ENCODE data around the gene MIF.
A peak's percentile ranks its signal among the peaks of the same experiment; 100 is the strongest.
"Not testable (repeated sequence)": the region's sequence is repeated elsewhere in the genome, so short reads cannot be mapped to it uniquely, and the experiment has no call there.

MIF gene

GRCh38 chr22:23893945-23894709, at the start of gene MIF:
Gene MIF, plus strand, starts transcription at chr22:23894383. Its CDS starts 92 bp downstream, at chr22:23894475.
- DNase-seq = peak; percentile 99

GRCh38 chr22:23844739-23845202, 49.4 kb upstream of the MIF start:
- DNase-seq = no peak

GRCh38 chr22:23845265-23846080, 48.7 kb upstream of the MIF start:
- DNase-seq = no peak

GRCh38 chr22:23846081-23846469, 48.1 kb upstream of the MIF start:
- no peak for DNase-seq

- DNase-seq = no peak
These were observed 46.8 kb upstream of the MIF start for GRCh38 chr22:23847310-23847920.

GRCh38 chr22:23847991-23848864, 46.0 kb upstream of the MIF start:
- no peak for DNase-seq

- peak; percentile 95 for DNase-seq
These were observed 44.9 kb upstream of the MIF start for GRCh38 chr22:23849009-23850006.

GRCh38 chr22:23850136-23850611, 44.0 kb upstream of the MIF start:
- DNase-seq = no peak

- DNase-seq = peak; percentile 66
These were observed 37.2 kb upstream of the MIF start for GRCh38 chr22:23856721-23857605.

GRCh38 chr22:23857606-23858483, 36.3 kb upstream of the MIF start, which contains the start of gene SLC2A11:
Gene SLC2A11, plus strand, starts transcription at chr22:23857875. Its CDS starts 125 bp downstream, at chr22:23858000.
- peak; percentile 95 for DNase-seq

GRCh38 chr22:23858484-23858815, 35.7 kb upstream of the MIF start:
- DNase-seq = no peak

- DNase-seq = no peak
These were observed 35.0 kb upstream of the MIF start for GRCh38 chr22:23859201-23859600.

- DNase-seq = not testable (repeated sequence)
These were observed 34.0 kb upstream of the MIF start for GRCh38 chr22:23860187-23860586.

GRCh38 chr22:23862103-23862502, 32.1 kb upstream of the MIF start:
- DNase-seq = peak; percentile 54

- DNase-seq = not testable (repeated sequence)
These were observed 29.6 kb upstream of the MIF start for GRCh38 chr22:23864499-23865154.

GRCh38 chr22:23868580-23868979, 25.6 kb upstream of the MIF start:
- no peak for DNase-seq

GRCh38 chr22:23874871-23875270, 19.3 kb upstream of the MIF start:
- no peak for DNase-seq

- DNase-seq = no peak
These were observed 18.4 kb upstream of the MIF start for GRCh38 chr22:23875801-23876200.
